Activated T-cell treated with anti-CD3 and anti-CD28 coated beads, Interleukin-2, amount 50 U/mL, for 48 hours (primary cell): ENCODE results near the gene PLPP4.

Experiments
- DNase-seq, 2 experiments: peaks; one replicate each; pipeline ENCODE4 v3.0.0-alpha.2; 2020

The PLPP4 gene

GRCh38 chr10:120614680-120615079 is 157.7 kb downstream of the PLPP4 start:
- no peak for DNase-seq

GRCh38 chr10:120616311-120616911 is 159.4 kb downstream of the PLPP4 start:
- DNase-seq, result no peak

DNA sequence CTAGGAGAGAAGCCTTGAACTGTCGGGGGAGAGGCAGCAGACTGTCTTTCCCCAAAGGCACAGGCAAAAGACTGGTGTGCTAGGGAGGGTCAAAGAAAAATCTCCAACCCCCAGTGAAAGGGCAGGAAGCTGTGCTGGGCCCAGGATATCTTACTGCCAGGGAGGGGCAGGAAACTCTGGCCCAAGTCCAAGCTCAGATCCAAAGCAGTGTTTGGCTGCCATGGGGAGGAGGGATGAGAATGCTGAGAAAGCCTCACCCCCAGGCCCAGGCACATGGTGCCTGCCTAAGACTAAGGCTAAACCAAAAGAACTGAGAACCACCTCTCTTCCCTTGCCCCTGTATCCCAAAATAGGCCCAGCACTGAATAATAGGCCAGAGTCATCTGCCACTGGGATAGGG is 171.2 kb downstream of the PLPP4 start:
- DNase-seq, result no peak

GRCh38 chr10:120630266-120630665 is 173.2 kb downstream of the PLPP4 start:
- DNase-seq, result no peak

GRCh38 chr10:120632047-120632446 is 175.0 kb downstream of the PLPP4 start:
- no peak for DNase-seq

GRCh38 chr10:120632942-120633341 is 175.9 kb downstream of the PLPP4 start:
- no peak for DNase-seq

DNA sequence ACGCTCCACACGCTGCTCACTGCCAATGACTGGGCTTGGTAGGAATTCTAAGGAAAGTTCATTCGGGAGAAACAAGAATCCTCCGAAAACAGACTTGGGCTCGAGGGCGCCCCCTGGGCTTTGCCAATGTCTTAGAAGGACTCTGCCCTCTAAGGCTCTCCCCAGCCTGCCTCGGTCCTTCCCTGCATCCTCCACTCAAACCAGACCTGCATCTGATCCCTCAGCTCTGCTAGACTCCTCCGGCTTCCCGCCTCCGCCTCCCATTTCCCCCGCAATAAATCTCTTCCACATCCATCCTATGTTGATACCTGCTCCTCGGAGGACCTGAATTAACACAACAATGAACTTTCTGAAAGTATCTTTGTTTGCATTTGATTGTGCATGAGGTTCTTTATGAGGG is 177.6 kb downstream of the PLPP4 start:
- DNase-seq, result no peak
